WTC11 (cell line): Measurements from ENCODE around the gene LRMDA.

ENCODE experiments used
- GABPB1 ChIP-seq: sonication (generic); formaldehyde crosslinking; IDR thresholded peaks from 2 replicates; pipeline ENCODE4 v1.8.1; 2023; ENCODE audit warnings: mild to moderate bottlenecking, missing genetic modification reagents
- SMAD4 ChIP-seq: sonication (generic); formaldehyde crosslinking; IDR thresholded peaks from 2 replicates; pipeline ENCODE4 v1.8.0; 2022; ENCODE audit warnings: mild to moderate bottlenecking, missing genetic modification reagents
- SP1 ChIP-seq: sonication (generic); formaldehyde crosslinking; conservative IDR thresholded peaks from 2 replicates; pipeline ENCODE4 v1.8.1; 2022; ENCODE audit warnings: missing genetic modification reagents
- TF ChIP-seq, protein P1 (sequence below): sonication (generic); formaldehyde crosslinking; IDR thresholded peaks from 2 replicates; pipeline ENCODE4 v1.8.0; 2023; ENCODE audit warnings: missing genetic modification reagents

DNA sequence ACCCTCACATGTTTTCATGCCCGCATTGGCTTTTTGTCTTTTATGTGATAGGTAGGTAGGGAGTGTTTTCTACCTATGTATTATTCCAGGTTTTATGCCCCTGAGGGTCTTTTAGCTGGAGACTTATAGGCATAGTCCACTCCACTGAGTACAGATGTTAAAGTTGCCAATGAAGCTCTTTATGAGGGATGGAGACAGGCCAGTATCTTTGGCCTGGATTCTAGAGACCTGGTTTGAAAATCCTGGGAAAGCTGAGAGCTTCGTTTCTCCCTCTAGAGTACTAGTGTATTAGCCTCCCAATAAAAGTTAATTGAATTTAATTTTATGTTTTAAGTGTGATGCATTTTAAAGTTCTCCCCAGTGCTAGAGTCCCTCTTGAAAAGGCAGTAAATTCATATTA is 854.1 kb downstream of the LRMDA start:
- TF ChIP-seq GABPB1 (no peak), SMAD4 (CRISPR knock-in tag) (no peak), SP1 (CRISPR knock-in tag) (no peak)
- TF ChIP-seq, protein P1, sequence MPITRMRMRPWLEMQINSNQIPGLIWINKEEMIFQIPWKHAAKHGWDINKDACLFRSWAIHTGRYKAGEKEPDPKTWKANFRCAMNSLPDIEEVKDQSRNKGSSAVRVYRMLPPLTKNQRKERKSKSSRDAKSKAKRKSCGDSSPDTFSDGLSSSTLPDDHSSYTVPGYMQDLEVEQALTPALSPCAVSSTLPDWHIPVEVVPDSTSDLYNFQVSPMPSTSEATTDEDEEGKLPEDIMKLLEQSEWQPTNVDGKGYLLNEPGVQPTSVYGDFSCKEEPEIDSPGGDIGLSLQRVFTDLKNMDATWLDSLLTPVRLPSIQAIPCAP (CRISPR knock-in tag), result no peak
